HTERT RPE-1 (cell line): ENCODE data around the gene AGPAT4.
"Not testable (repeated sequence)": the region's sequence is repeated elsewhere in the genome, so short reads cannot be mapped to it uniquely, and the experiment has no call there.

ENCODE experiments used
- in situ Hi-C: fragments of 300-500 bp; cut with MboI; formaldehyde crosslinking; loops from 4 replicates; pipeline ENCODE4 v1.14.3; 2020; ENCODE audit warnings: low sequenced_read_pairs

AGPAT4 gene

DNA sequence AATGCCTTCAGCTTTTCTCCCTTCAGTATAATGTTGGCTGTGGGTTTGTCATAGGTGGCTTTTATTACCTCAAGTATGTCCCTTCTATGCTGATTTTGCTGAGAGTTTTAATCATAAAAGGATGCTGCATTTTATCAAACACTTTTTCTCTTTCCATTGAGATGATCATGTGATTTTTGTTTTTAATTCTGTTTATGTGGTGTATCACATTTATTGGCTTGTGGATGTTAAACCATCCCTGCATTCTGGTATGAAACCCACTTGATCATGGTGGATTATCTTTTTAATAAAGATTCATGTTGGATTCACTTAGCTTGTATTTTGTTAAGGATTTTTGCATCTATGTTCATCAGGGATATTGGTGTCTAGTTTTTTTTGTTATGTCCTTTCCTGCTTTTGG, 150.5 kb downstream of the AGPAT4 start:
- in situ Hi-C loops = not testable (repeated sequence)

DNA sequence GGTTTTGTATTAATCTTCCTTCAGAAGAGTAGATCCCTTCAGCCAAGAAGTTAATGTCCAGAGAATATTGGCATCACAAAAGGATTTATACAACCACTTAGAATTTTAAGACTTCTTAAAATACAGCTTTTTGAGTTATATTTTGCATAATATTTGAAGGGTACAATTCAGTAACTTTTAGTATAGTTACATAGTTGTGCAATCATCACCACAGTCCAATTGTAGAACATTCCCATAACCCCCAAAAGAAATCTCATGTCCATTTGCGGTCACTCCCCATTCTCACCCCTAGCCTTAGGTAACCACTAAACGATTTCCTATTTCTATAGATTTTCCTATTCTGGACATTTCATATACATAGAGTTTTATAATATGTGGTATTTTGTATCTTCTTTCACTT, 155.9 kb downstream of the AGPAT4 start:
- in situ Hi-C loops = no loop called here

DNA sequence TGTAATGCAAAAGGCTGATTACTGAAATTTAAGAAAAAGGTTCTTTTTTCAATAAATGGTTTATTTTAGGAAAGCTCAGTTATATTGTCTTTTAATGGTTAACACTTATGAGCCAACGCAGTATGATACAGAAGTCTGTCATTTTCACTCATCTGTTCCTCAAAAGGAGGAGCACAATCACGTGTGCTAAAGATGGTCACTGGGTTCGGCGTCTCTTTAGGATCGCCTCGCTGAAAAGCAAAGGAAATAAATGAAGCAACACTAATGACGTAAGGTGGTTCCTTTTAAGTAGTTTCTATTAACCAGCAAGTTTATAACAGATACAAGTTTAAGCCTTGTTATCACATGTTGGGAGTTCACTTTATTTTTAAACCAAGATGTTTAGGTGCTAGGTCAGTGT, 156.6 kb downstream of the AGPAT4 start:
- in situ Hi-C loops = no loop called here

DNA sequence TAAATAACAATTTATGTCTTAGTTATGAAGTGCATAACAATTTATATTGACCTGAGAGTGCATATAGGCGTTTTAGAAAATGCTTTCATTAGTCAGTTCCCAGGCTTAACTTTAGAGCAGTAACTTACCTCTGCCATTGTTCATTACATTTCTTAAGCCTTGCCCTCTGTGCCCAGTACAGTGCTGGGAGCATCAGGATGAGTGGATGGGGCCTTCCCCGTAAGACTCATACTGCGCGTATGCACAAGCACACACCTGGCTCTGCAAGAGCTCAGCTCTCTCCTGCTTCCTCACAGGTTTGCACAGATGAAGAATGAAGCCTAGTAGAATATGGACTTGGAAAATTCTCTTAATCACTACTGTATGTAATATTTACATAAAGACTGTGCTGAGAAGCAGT, 157.3 kb downstream of the AGPAT4 start:
- in situ Hi-C loops = no loop called here

DNA sequence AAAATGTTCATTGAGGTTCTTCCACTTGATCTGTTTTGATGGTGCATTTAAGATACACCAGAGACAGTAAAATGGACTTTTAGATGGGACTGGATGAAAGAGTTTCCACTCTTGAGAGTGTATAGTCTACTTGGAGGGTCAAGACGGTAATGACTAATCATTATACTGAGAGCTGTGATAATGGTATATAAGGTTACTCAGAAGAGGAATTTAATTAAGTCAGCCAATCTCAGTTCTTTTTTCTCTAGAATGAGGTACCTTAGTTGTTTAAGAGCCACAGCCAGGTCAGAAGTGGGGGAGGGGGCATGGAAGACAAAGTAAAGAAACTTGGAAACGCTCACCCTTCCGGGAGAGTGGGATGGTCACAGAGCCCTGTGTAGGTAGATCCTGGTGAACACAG, 158.4 kb downstream of the AGPAT4 start:
- in situ Hi-C loops = no loop called here

DNA sequence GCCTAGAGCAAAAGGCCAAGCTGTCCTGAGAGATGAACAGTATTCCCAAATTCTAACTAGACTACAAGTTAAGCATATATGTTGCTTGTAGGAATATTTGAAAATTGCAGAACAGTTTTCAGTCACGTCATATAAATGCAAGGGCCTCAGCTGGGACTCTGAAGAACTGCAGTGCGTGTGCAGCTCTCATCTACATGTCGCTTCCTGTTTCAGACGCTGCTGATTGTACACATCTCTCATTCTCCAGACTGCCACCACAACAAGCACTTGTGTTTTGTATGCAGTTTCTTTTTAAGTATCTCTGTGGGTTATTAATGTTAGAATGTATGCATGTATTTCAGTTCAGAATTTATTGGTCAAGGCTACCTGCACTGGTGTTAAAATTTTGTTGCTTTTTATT, 162.6 kb downstream of the AGPAT4 start:
- in situ Hi-C loops = no loop called here

DNA sequence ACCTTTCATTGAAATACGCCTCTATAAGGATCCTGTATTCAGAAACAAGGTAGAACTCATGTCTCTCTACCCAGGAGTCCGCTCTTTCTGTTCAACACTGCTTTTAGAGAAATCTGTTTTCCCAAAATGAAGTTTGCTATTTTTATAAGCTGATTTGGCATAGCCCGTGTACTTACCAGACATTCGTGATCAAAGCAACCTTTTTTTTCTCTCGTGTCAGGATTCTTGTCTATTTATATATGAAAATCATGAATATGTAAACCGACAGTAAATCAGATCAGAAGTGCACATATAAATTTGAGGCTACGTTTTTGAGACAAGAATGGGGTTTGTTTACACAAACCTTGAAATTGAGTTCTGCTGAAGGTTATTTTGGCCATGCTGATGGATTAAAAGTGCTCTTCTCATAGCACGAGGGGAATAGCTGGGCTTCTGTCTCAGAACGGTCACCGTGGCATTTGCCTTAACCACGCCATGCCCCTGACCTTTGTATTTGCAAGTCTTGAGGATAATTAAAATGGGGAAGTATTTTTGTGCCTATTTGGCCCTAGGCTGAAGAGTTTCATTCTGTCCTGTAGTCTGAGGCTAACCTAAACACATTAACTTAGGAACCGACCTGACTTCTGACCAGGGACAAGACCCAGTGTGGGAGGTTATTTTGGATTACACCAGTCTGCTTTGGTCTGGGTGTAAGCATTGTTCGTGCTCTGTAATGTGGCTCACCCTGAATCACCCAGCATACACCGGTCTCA, 163.7 kb downstream of the AGPAT4 start:
- in situ Hi-C loops = no loop called here

DNA sequence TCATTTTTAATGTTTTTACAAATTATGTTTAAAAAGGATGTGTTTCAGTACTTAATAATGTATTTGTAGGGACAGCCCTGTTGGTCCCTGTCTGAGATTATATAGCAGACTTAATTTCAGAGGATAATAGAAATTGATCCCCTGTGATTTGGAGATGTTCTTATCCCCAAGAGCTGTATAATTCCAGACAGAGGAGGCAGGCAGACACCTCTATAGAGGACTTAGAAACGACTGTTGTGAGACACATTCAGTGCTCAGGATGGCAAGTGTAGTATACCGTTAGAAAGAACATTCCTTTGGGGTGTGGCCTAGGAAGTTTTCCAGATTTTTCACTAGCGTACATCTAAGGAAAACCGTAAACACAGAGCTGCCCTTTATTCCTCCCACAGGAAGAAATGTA, 164.5 kb downstream of the AGPAT4 start:
- in situ Hi-C loops = no loop called here

DNA sequence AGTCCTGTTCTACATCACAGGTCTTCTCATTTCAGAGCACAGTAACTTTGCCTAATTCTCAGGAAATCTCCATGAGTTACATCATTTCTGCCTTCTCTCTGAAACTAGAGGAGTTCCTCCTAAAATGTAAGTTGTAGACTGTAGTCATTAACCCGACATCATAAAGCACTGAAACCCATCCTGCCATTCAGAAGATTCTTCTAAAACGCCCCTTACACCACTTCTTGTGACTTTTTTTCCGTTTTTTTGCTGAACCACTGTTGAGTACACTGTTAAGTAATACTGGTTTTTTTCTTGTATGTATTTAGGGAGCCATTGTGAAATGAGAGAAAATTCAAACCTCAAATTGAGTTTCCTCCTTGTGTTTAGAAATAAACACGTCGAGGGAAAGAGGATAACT, 164.9 kb downstream of the AGPAT4 start:
- in situ Hi-C loops = no loop called here

DNA sequence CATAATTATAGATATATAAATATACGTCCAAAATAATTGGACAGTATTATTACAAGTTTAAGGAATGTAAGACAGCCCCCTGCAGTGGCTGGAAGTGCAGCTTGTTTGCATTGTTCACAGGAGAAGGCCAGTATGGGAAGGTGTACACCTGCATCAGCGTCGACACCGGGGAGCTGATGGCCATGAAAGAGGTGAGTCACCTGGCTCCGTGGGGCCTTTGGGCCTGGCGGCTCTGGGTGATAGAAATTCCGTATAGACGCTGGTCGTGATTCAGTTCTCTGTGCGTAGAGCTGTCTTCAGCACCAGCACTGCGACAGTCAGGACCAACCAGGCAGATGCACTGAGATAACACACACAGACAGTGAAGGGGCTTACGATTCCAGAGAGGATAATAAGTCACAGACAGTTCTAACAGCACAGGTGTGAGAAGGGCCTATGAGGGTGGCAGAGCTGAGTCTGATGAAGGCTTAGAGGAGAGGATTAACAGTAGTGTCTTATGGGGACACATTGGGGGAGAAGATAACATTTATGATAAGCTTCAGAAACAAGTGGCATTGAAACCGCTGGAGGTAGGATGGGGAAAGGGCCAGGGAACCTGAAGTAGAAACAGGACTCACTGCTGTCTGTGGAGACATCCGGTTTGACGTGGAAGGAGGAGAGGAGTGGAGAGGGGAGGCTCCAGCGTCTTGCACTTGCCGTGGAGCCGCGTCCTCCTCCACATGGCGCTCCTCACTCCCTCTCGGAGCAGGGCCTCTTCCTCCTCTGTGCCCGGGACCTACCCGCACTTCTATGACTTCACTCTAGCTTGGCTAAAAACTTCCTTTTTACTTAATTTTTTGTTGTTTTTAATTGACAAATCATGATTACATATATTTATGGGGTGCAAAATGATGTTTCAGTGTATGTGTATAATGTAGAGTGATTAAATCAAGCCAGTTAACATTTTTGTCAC, 165.8 kb downstream of the AGPAT4 start:
- in situ Hi-C loops = no loop called here

DNA sequence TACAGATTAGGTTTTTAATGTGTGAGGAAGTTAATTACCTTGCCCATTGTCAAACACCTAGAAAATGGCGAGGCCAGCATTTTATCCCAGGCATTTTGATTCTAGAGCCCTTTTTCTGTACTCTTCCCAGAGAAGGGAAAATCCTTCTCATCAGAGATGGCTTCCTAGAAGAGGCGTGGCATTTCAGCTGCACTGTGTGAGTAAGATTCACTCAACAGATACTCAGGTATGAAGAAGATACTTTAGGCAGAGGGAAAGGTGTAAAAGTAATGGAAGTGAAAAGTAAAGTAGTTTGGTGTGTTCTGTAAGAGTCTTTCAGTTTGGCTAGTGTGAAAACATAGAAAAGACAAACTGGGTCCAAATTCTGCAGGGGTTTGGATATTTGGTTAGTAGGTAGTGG, 168.5 kb downstream of the AGPAT4 start:
- in situ Hi-C loops = no loop called here

DNA sequence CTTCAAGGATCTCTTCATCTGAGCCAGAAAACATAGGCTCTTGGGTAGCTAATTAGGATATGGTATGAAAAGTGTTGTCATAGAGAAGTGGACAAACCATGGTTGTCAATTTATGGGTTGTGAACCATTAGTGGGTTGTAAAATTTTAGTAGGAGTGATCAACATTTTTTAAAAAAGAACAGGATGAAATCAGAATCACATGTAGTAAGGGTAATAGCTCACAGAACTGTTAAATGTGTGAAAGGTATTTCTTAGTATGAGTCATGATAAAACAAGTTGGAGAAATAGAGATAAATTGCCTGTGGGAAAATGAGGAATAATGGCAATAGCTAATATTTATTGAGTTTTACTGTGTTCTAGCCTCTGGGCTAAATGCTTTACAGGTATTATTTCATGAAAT, 168.9 kb downstream of the AGPAT4 start:
- in situ Hi-C loops = no loop called here

DNA sequence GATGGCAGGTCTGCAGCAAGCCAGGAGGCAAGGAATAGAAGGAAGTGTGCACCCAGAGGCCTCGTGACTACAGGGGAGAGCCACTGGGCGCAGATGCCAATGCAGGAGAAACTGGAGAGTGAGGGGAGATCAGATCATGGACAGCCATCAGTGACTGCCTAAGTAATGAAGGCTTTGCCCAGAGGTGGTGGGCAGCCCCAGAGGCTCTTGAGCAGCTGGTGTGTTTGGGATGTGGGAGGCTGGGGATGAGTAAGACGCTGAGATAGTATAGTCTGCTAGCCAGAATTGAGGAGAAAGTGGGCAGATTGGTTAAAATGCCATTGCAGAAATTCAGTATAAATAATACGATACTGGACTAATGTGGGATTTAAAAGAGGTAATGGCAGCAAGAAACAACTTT, 170.4 kb downstream of the AGPAT4 start:
- in situ Hi-C loops = no loop called here

DNA sequence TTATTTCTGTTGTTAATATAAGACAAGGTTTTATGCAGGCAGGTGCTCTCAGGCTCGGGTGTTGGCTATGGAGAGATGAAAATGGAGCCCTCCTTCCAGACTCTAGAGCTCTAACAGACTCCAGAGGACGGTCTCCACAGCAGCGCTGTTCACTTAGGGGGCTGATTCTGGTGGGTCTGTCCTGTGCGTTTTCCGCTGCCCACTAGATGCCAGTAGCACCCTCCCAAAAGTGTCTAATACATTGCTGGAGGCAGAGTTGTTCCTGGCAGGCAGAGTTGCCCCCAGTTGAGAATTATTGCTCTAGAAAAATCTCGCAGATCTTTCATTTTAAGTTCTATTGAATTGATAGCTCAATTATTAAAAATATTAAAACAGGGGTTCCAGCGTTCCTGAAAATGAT, 172.3 kb downstream of the AGPAT4 start:
- in situ Hi-C loops = no loop called here

DNA sequence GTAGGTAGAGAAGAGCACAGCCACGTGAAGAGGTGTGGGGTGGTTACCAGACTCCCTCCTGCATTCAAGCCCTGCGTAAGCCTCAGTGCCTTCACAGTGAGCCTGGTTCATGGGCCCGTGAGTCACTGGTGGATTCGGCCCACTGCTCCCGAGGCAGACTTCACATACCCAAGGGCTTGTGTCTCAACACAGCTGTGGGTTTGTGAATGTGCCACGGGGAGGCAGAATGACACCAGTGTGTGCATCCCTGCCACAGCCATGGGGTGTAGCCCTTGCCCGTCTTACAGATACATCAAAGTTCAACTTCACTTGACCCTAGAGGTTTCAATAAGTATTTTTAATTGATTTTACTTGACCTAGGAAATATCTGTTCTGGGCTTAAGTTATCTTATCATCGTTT, 173.8 kb downstream of the AGPAT4 start:
- in situ Hi-C loops = no loop called here

DNA sequence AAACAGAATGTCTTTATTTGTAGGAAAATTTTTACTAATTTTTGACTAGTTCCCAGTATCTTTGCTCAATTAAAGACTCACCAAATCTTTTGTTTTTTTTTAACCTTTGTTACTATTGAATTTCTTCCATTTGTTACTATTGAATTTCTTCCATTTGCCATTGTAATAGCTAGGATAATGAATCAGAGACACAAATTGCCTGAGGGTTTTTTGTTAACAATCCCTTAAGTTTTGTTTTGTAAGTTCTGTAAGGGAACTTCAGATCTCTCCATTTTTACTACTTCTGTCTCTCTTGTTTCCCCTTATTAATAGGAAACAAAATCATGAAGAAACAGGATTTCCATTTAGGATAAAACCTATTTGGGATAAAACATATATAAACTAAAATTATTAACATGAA, 177.9 kb downstream of the AGPAT4 start:
- in situ Hi-C loops = no loop called here

DNA sequence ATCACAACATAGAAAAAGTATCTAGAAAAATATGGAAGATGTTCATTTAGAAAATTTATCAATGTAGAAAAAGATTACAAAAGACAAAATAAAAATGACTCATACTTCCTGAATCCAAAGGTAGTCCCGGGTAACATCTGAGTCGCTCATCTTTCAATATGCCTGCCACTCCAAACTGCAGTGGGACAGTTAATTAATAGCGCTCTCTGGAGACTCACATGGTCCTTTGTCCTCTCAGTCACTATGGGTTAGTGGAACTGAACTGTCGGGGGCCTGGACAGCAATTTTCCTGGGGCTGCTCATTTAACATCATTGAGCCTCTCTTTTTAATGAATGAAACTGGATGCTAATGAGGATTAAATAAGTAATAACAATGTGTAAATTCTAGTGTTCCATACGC, 178.9 kb downstream of the AGPAT4 start:
- in situ Hi-C loops = no loop called here

DNA sequence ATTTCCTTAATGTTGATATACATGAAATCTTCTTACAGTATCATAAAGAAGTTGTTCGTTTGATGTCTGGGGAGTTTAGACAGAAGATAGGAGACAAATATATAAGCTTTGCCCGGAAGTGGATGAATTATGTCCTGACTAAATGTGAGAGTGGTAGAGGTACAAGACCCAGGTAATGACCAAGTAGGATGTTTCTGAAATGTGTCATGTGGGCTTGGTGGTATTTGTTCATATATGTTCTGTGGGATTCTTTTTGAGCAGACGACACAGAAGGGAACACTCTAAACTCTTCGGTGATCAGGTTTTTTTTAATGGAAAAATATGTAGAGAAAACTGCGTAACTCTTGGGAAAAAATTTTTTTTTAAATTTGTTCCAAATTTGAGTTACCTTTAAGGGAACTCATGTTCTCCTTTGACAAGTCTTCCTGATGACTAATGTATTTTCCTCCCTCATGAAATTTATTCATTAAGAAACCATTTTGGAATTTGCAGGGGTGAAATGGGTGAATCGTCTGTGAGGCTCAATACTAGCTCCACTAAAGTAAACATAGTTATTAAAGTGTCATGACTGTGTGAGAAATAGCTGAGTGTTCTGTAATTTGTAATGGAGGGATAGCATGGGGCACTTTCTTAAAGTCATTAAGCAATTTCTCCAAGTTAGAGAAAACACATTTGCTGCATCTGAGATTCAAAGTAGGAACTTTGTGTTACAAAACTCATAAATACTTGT, 181.7 kb downstream of the AGPAT4 start:
- in situ Hi-C loops = no loop called here

DNA sequence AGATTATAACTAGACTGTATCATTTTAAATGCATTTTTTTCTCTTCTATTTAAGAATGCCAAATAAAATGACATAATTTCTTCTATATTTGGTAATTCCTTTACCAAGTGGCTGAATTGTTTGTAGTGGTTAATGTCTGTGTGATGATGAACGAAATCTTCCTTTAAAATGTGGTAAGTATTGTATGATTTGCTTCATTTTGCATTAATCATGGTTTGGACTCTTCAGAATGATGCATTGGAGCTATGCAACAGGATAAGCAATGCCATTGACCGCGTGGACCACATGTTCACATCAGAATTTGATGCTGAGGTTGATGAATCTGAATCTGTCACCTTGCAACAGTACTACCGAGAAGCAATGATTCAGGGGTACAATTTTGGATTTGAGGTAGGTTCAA, 182.7 kb downstream of the AGPAT4 start:
- in situ Hi-C loops = no loop called here

DNA sequence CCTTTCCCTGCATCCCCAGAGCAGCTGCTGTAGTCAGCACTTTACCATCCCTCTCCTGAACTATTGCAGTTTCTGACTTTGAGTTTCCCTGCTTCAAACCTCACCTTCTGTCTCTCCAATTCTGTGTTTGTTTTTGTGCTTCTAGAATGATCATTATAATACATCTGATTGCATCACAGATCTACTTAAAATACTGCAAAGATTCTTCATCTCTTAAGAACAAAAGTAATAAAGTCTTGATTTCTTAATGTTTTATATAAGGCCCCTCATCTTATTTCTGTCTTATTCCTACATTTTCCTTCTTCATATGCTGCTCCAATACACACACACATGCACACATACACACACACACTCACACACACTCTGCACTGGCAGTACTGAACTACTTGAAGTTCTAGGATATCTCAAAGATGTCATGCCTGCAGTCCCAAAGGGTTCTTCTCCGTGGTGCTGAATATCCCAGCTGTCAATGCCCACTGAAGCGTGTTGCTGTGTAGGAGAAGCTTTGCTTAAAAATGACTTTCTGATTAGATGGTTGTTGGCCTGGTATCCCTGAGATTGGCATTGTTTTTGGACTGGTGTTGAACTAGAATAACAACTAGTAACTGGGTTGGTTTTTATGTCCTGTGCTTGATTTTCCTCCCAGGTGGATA, 185.1 kb downstream of the AGPAT4 start:
- in situ Hi-C loops = no loop called here

DNA sequence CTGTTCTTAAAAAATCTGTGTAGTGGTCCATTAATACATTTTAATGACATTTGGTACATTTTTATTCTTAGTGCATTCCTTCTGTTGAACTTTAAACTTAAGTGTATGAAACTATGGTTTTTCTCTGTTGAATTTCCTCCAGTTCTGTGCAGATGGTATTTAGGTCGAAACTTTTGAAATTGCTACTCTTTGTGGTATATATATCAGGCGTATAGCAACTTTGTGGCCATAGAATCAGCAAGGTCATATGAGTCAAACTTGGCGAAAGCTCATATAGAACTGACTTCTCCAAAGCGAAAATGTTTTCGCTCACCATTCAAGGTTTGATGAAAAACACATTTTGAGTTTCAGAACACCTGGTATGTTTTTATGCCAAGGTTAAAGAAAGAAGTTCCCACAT, 188.6 kb downstream of the AGPAT4 start:
- in situ Hi-C loops = no loop called here
